SK-N-SH treated with all-trans-retinoic acid at 6 μM for 48 hours (cell line): ENCODE data around the gene PAM16.

Experiments
- ATAC-seq: fragments of 200-7000 bp; cut with Tn5 transposase; 3 replicates; pipeline ENCODE4 v1.9.1; 2020; ENCODE audit warnings: mild to moderate bottlenecking, moderate library complexity
- ARNTL ChIP-seq: fragments of 450-650 bp; formaldehyde crosslinking; IDR thresholded peaks from 2 replicates; pipeline ENCODE4 v1.5.0; 2020; ENCODE audit warnings: low read depth, mild to moderate bottlenecking, moderate library complexity, borderline replicate concordance
- BACH2 ChIP-seq: fragments of 250-450 bp; sonication (Bioruptor Pico); IDR thresholded peaks from 2 replicates; pipeline ENCODE4 v1.9.0; 2021; ENCODE audit warnings: mild to moderate bottlenecking, borderline replicate concordance
- CSDC2 ChIP-seq: fragments of 250-450 bp; sonication (Bioruptor Pico); IDR thresholded peaks from 2 replicates; pipeline ENCODE4 v1.5.0; 2020; ENCODE audit warnings: mild to moderate bottlenecking, moderate library complexity
- GLIS3 ChIP-seq: fragments of 250-450 bp; sonication (Bioruptor Pico); IDR thresholded peaks from 2 replicates; pipeline ENCODE4 v1.5.0; 2020; ENCODE audit warnings: mild to moderate bottlenecking, moderate library complexity
- OSR1 ChIP-seq: fragments of 250-450 bp; sonication (Bioruptor Pico); IDR thresholded peaks from 2 replicates; pipeline ENCODE4 v1.8.0; 2022; ENCODE audit warnings: moderate library complexity, mild to moderate bottlenecking, inconsistent platforms
- PPARA ChIP-seq: fragments of 250-450 bp; sonication (Bioruptor Pico); IDR thresholded peaks from 2 replicates; pipeline ENCODE4 v1.5.0; 2020; ENCODE audit warnings: mild to moderate bottlenecking, borderline replicate concordance
- SNAI2 ChIP-seq: fragments of 250-450 bp; sonication (Bioruptor Pico); IDR thresholded peaks from 2 replicates; pipeline ENCODE4 v1.5.0; 2020; ENCODE audit warnings: mild to moderate bottlenecking, moderate library complexity
- TCF4 ChIP-seq: fragments of 250-450 bp; sonication (Bioruptor Pico); IDR thresholded peaks from 2 replicates; pipeline ENCODE4 v1.8.0; 2021; ENCODE audit warnings: mild to moderate bottlenecking, moderate library complexity, borderline replicate concordance
- TOX ChIP-seq: fragments of 250-450 bp; sonication (Bioruptor Pico); IDR thresholded peaks from 2 replicates; pipeline ENCODE4 v1.8.0; 2021; ENCODE audit warnings: mild to moderate bottlenecking, moderate library complexity, borderline replicate concordance
- TSHZ2 ChIP-seq: fragments of 250-450 bp; sonication (Bioruptor Pico); IDR thresholded peaks from 2 replicates; pipeline ENCODE4 v1.5.0; 2020; ENCODE audit warnings: mild to moderate bottlenecking, moderate library complexity
- ZFP30 ChIP-seq: fragments of 450-650 bp; formaldehyde crosslinking; IDR thresholded peaks from 2 replicates; pipeline ENCODE4 v1.5.0; 2022; ENCODE audit warnings: mild to moderate bottlenecking, moderate library complexity
- ZNF565 ChIP-seq: fragments of 450-650 bp; formaldehyde crosslinking; conservative IDR thresholded peaks from 2 replicates; pipeline ENCODE4 v1.5.0; 2020; ENCODE audit warnings: low read depth, mild to moderate bottlenecking, moderate library complexity
- ZNF70 ChIP-seq: fragments of 450-650 bp; formaldehyde crosslinking; IDR thresholded peaks from 2 replicates; pipeline ENCODE4 v1.5.0; 2020; ENCODE audit warnings: mild to moderate bottlenecking, moderate library complexity
- ZNF8 ChIP-seq: fragments of 450-650 bp; formaldehyde crosslinking; IDR thresholded peaks from 2 replicates; pipeline ENCODE4 v1.5.0; 2020; ENCODE audit warnings: mild to moderate bottlenecking, moderate library complexity
- TF ChIP-seq, protein P1 (sequence below): fragments of 250-450 bp; sonication (Bioruptor Pico); IDR thresholded peaks from 2 replicates; pipeline ENCODE4 v1.5.1; 2020; ENCODE audit warnings: low read depth, mild to moderate bottlenecking, moderate library complexity
- TF ChIP-seq, protein P2 (sequence below): fragments of 250-450 bp; sonication (Bioruptor Pico); IDR thresholded peaks from 2 replicates; pipeline ENCODE4 v1.5.1; 2021; ENCODE audit warnings: mild to moderate bottlenecking, moderate library complexity
- TF ChIP-seq, protein P3 (sequence below): fragments of 250-450 bp; sonication (Bioruptor Pico); IDR thresholded peaks from 2 replicates; pipeline ENCODE4 v1.8.0; 2021; ENCODE audit warnings: low read depth, mild to moderate bottlenecking, moderate library complexity, borderline replicate concordance

Gene PAM16

DNA sequence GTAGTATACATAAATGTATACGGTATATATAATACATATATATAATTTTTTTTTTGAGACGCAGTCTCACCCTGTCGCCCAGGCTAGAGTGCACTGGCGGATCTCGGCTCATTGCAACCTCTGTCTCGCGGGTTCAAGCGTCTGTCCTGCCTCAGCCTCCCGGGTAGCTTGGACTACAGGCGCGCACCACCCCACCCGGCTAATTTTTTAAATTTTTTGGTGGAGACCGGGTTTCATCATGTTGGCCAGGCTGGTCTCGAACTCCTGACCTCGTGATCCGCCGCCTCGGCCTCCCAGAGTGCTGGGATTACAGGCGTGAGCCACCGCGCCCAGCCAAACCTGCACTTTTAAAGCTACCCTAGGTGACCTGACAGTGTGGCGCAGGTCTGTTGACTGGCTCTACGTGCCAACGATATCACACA is 745 bp downstream of the PAM16 start:
- no peak for ATAC-seq
- TF ChIP-seq GLIS3 (CRISPR knock-in tag) (no peak), ZNF70 (CRISPR knock-in tag) (no peak)

DNA sequence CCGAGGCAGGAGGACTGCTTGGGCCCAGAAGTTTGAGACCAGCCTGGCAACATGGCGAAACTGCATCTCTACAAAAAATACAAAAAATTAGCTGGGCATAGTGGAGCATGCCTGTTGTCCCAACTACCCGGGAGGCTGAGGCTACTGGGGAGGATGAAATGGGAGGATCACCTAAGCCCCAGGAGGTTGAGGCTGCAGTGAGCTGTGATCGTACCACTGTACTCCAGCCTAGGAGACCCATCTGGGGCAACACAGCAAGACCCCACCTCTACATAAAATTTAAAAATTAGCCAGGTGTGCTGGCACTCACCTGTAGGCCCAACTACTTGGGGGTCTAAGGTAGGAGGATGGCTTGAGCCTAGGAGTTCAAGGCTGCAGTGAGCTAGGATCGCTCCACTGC is 1.8 kb downstream of the PAM16 start:
- no peak for ATAC-seq
- TF ChIP-seq ZNF565 (CRISPR knock-in tag), result no peak
- TF ChIP-seq PPARA (CRISPR knock-in tag), result no peak
- TF ChIP-seq, protein P1, sequence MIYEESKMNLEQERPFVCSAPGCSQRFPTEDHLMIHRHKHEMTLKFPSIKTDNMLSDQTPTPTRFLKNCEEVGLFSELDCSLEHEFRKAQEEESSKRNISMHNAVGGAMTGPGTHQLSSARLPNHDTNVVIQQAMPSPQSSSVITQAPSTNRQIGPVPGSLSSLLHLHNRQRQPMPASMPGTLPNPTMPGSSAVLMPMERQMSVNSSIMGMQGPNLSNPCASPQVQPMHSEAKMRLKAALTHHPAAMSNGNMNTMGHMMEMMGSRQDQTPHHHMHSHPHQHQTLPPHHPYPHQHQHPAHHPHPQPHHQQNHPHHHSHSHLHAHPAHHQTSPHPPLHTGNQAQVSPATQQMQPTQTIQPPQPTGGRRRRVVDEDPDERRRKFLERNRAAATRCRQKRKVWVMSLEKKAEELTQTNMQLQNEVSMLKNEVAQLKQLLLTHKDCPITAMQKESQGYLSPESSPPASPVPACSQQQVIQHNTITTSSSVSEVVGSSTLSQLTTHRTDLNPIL (CRISPR knock-in tag), result no peak
- no peak for TF ChIP-seq ZNF70 (CRISPR knock-in tag)
- TF ChIP-seq OSR1, result no peak
- TF ChIP-seq BACH2, result no peak
- TF ChIP-seq, protein P2, sequence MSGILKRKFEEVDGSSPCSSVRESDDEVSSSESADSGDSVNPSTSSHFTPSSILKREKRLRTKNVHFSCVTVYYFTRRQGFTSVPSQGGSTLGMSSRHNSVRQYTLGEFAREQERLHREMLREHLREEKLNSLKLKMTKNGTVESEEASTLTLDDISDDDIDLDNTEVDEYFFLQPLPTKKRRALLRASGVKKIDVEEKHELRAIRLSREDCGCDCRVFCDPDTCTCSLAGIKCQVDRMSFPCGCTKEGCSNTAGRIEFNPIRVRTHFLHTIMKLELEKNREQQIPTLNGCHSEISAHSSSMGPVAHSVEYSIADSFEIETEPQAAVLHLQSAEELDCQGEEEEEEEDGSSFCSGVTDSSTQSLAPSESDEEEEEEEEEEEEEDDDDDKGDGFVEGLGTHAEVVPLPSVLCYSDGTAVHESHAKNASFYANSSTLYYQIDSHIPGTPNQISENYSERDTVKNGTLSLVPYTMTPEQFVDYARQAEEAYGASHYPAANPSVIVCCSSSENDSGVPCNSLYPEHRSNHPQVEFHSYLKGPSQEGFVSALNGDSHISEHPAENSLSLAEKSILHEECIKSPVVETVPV, result no peak
- no peak for TF ChIP-seq CSDC2 (CRISPR knock-in tag)
- TF ChIP-seq ZFP30 (CRISPR knock-in tag), result no peak
- no peak for TF ChIP-seq TOX
- TF ChIP-seq TCF4, result no peak
- TF ChIP-seq SNAI2 (CRISPR knock-in tag), result no peak
- TF ChIP-seq ARNTL, result no peak
- TF ChIP-seq, all 23 proteins: peak for 0

DNA sequence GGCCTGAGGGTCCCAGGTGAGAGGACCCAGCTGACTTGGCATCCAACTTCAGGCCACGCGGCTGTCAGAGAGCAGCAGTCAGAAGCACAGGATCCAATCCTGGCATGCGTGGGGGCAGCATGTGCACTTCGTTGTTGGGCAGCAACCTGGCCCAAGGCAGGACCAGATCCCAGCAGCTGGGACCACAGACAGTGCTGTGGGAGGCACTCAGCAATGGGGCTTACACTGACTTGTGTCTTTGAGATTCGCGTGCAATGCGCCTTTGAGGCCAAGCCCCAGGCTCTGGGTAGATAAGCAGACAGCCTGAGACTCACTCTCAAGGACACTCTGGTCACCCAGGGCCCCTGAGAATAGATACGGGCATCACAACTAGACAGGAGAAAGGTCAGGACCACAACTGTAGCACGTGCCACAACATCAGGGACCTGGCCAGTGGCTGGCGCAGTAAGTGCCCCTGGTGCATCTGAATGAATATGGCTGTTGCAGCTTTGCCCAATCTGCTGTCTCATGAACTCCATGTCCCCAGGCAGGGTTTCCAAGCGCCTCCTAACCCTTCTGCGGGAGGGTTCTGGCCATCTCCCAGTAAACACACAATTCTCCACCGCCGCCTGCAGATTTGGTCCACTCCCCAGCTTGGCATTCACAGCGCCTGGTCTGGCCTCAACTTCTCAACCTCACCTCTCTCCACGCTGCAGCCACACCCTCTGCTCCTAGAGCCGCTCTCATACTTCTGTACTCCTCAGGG is 3.2 kb downstream of the PAM16 start:
- TF ChIP-seq, protein P1 (CRISPR knock-in tag), result no peak
- TF ChIP-seq ZNF8, result no peak
- no peak for TF ChIP-seq PPARA (CRISPR knock-in tag)
- no peak for TF ChIP-seq ZNF70 (CRISPR knock-in tag)
- TF ChIP-seq TCF4, result no peak
- ATAC-seq, result no peak

- ATAC-seq, result no peak
- no peak for TF ChIP-seq TCF4
- no peak for TF ChIP-seq PPARA (CRISPR knock-in tag)
- TF ChIP-seq, protein P3, sequence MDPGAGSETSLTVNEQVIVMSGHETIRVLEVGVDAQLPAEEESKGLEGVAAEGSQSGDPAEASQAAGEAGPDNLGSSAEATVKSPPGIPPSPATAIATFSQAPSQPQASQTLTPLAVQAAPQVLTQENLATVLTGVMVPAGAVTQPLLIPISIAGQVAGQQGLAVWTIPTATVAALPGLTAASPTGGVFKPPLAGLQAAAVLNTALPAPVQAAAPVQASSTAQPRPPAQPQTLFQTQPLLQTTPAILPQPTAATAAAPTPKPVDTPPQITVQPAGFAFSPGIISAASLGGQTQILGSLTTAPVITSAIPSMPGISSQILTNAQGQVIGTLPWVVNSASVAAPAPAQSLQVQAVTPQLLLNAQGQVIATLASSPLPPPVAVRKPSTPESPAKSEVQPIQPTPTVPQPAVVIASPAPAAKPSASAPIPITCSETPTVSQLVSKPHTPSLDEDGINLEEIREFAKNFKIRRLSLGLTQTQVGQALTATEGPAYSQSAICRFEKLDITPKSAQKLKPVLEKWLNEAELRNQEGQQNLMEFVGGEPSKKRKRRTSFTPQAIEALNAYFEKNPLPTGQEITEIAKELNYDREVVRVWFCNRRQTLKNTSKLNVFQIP (CRISPR knock-in tag), result no peak
- TF ChIP-seq ZNF565 (CRISPR knock-in tag), result no peak
- TF ChIP-seq TSHZ2, result no peak
- no peak for TF ChIP-seq SNAI2 (CRISPR knock-in tag)
- no peak for TF ChIP-seq ZNF70 (CRISPR knock-in tag)
- TF ChIP-seq, all 23 proteins: peak for 0
These were observed 4.1 kb downstream of the PAM16 start for GRCh38 chr16:4347010-4347409.
